Panc1 (cell line): Measurements from ENCODE around the gene OOEP.

Source experiments
- POLR2AphosphoS5 ChIP-seq: IDR thresholded peaks from 2 replicates; pipeline ENCODE4 v1.6.1; 2012; ENCODE audit warnings: mild to moderate bottlenecking, low read depth, low read length, moderate library complexity
- SIN3A ChIP-seq: IDR thresholded peaks from 2 replicates; pipeline ENCODE4 v1.6.1; 2012; ENCODE audit warnings: low read depth, mild to moderate bottlenecking, low read length, moderate library complexity, borderline replicate concordance; ENCODE audit not compliant: insufficient read depth
- TCF7L2 ChIP-seq: IDR thresholded peaks from 2 replicates; pipeline ENCODE4 v1.6.1; 2011; ENCODE audit warnings: mild to moderate bottlenecking, low read depth, low read length, inconsistent platforms
- TF ChIP-seq, protein P1 (sequence below): fragments of 450-650 bp; IDR thresholded peaks from 2 replicates; pipeline ENCODE4 v1.5.1; 2017; ENCODE audit warnings: mild to moderate bottlenecking
- TF ChIP-seq, protein P2 (sequence below), 2 experiments: IDR thresholded peaks; 2 replicates each; pipeline ENCODE4 v1.6.1; 2011 to 2012; ENCODE audit warnings: low read depth in 2 of 2, control low read depth in 1 of 2, low read length in 1 of 2, mild to moderate bottlenecking in 1 of 2, moderate library complexity in 1 of 2; ENCODE audit not compliant: insufficient read depth in 1 of 2

- TF ChIP-seq, protein P1, sequence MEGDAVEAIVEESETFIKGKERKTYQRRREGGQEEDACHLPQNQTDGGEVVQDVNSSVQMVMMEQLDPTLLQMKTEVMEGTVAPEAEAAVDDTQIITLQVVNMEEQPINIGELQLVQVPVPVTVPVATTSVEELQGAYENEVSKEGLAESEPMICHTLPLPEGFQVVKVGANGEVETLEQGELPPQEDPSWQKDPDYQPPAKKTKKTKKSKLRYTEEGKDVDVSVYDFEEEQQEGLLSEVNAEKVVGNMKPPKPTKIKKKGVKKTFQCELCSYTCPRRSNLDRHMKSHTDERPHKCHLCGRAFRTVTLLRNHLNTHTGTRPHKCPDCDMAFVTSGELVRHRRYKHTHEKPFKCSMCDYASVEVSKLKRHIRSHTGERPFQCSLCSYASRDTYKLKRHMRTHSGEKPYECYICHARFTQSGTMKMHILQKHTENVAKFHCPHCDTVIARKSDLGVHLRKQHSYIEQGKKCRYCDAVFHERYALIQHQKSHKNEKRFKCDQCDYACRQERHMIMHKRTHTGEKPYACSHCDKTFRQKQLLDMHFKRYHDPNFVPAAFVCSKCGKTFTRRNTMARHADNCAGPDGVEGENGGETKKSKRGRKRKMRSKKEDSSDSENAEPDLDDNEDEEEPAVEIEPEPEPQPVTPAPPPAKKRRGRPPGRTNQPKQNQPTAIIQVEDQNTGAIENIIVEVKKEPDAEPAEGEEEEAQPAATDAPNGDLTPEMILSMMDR: no peak
- TF ChIP-seq, protein P2, sequence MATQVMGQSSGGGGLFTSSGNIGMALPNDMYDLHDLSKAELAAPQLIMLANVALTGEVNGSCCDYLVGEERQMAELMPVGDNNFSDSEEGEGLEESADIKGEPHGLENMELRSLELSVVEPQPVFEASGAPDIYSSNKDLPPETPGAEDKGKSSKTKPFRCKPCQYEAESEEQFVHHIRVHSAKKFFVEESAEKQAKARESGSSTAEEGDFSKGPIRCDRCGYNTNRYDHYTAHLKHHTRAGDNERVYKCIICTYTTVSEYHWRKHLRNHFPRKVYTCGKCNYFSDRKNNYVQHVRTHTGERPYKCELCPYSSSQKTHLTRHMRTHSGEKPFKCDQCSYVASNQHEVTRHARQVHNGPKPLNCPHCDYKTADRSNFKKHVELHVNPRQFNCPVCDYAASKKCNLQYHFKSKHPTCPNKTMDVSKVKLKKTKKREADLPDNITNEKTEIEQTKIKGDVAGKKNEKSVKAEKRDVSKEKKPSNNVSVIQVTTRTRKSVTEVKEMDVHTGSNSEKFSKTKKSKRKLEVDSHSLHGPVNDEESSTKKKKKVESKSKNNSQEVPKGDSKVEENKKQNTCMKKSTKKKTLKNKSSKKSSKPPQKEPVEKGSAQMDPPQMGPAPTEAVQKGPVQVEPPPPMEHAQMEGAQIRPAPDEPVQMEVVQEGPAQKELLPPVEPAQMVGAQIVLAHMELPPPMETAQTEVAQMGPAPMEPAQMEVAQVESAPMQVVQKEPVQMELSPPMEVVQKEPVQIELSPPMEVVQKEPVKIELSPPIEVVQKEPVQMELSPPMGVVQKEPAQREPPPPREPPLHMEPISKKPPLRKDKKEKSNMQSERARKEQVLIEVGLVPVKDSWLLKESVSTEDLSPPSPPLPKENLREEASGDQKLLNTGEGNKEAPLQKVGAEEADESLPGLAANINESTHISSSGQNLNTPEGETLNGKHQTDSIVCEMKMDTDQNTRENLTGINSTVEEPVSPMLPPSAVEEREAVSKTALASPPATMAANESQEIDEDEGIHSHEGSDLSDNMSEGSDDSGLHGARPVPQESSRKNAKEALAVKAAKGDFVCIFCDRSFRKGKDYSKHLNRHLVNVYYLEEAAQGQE (IDR thresholded peaks at IDR 0.05; ENCODE audit: insufficient read depth in 1 of 2, low read depth in 2 of 2, low read length in 1 of 2): no peak
- TF ChIP-seq POLR2AphosphoS5: no peak
- TF ChIP-seq SIN3A: no peak
- TF ChIP-seq TCF7L2: no peak
These were observed 1.8 kb downstream of the OOEP start for GRCh38 chr6:73367761-73368355.
